H1 (cell line): ENCODE results near the gene CT45A9. TPM values are rescaled to one million over a fixed set of nuclear protein-coding genes. Genes with fewer than 3 reads are reported as not detected.
"Not testable (repeated sequence)": the region's sequence is repeated elsewhere in the genome, so short reads cannot be mapped to it uniquely, and the experiment has no call there.

Experiments used
- CTCF ChIA-PET: fragments of 300-600 bp; sonication (Branson Sonifier 250); formaldehyde crosslinking; loops from one replicate; lab custom pipeline; 2021; ENCODE audit not compliant: partially characterized antibody; lab: Charles Lee
- POLR2A ChIA-PET: fragments of 300-600 bp; sonication (Branson Sonifier 250); formaldehyde crosslinking; loops from one replicate; lab custom pipeline; 2021; ENCODE audit warnings: inconsistent platforms; ENCODE audit not compliant: partially characterized antibody; lab: Charles Lee
- DNase-seq, 2 experiments: peaks; one replicate each; pipeline versions ENCODE4 v3.0.0 to v3.0.0-alpha.2; 2010 to 2022; ENCODE audit warnings: low spot score in 2 of 2, low read depth in 1 of 2, mixed read lengths in 1 of 2
- FAIRE-seq: peaks from 2 replicates; lab custom pipeline; 2011; peaks lifted over from hg19 to GRCh38; lab: Jason Lieb, UNC
- H2AFZ ChIP-seq: 2 replicates; pipeline ENCODE4 v1.8.1; 2012; ENCODE audit warnings: low read length, inconsistent platforms
- H2AK5ac ChIP-seq: 2 replicates; pipeline ENCODE4 v1.6.1; 2013; ENCODE audit warnings: low read depth, low read length
- H2BK120ac ChIP-seq: replicated peaks from 2 replicates; pipeline ENCODE3; 2013; ENCODE audit warnings: low read depth, low read length, inconsistent platforms
- H2BK12ac ChIP-seq: 2 replicates; pipeline ENCODE4 v1.6.1; 2013; ENCODE audit warnings: low read depth, low read length
- H2BK15ac ChIP-seq: 2 replicates; pipeline ENCODE4 v1.6.1; 2013; ENCODE audit warnings: low read length
- H2BK20ac ChIP-seq: 2 replicates; pipeline ENCODE4 v1.6.1; 2013; ENCODE audit warnings: low read length
- H2BK5ac ChIP-seq: 2 replicates; pipeline ENCODE4 v1.6.1; 2013; ENCODE audit warnings: low read depth, low read length
- H3K14ac ChIP-seq: 2 replicates; pipeline ENCODE4 v1.6.1; 2013; ENCODE audit warnings: inconsistent platforms; ENCODE audit not compliant: insufficient read length
- H3K18ac ChIP-seq: 2 replicates; pipeline ENCODE4 v1.6.1; 2013; ENCODE audit warnings: low read length; ENCODE audit errors: extremely low read depth
- H3K23ac ChIP-seq: 2 replicates; pipeline ENCODE4 v1.6.1; 2013; ENCODE audit warnings: inconsistent platforms; ENCODE audit not compliant: insufficient read length
- H3K23me2 ChIP-seq: 2 replicates; pipeline ENCODE4 v1.6.1; 2013; ENCODE audit warnings: low read depth, low read length
- H3K27ac ChIP-seq: 2 replicates; pipeline ENCODE4 v1.6.1; 2011; ENCODE audit warnings: low read depth, low read length, inconsistent platforms
- H3K27me3 ChIP-seq, 4 experiments: replicated peaks in 1 of 4; 1 replicate in 1 of 4; 2 replicates in 3 of 4; pipeline versions ENCODE4 v1.6.1 to v1.8.1; 2011 to 2013; ENCODE audit warnings: low read length in 3 of 4, mild to moderate bottlenecking in 3 of 4, inconsistent platforms in 2 of 4, mixed read lengths in 2 of 4, moderate library complexity in 1 of 4; ENCODE audit not compliant: control insufficient read depth in 3 of 4, insufficient read depth in 3 of 4; ENCODE audit errors: extremely low read depth in 1 of 4
- H3K36me3 ChIP-seq, 4 experiments: 2 replicates each; pipeline versions ENCODE4 v1.6.1 to v1.8.1; 2011 to 2013; ENCODE audit warnings: mild to moderate bottlenecking in 4 of 4, low read length in 3 of 4, moderate library complexity in 2 of 4, control low read depth in 1 of 4, inconsistent platforms in 1 of 4; ENCODE audit not compliant: insufficient read depth in 4 of 4, control insufficient read depth in 2 of 4
- H3K4ac ChIP-seq: replicated peaks from 2 replicates; pipeline ENCODE3; 2013; ENCODE audit warnings: low read length, low read depth, mixed read lengths, inconsistent platforms; ENCODE audit not compliant: insufficient read length
- H3K4me1 ChIP-seq, 4 experiments: replicated peaks in 1 of 4; 1 replicate in 1 of 4; 2 replicates in 3 of 4; pipeline versions ENCODE4 v1.6.1 to v1.8.1; 2011 to 2013; ENCODE audit warnings: low read length in 3 of 4, inconsistent platforms in 2 of 4, mixed read lengths in 1 of 4; ENCODE audit not compliant: insufficient read depth in 4 of 4, control insufficient read depth in 3 of 4
- H3K4me2 ChIP-seq, 2 experiments: 2 replicates each; pipeline versions ENCODE4 v1.6.1 to v1.8.1; 2011 to 2013; ENCODE audit warnings: low read depth in 2 of 2, low read length in 2 of 2, control low read depth in 1 of 2, inconsistent platforms in 1 of 2, mild to moderate bottlenecking in 1 of 2; ENCODE audit not compliant: insufficient read depth in 1 of 2
- H3K4me3 ChIP-seq, 4 experiments: fragments of 200-600, 300-600 bp in 1 of 4; sonication (generic), shearing (Covaris generic), sonication (Bioruptor Twin) in 1 of 4; 2 replicates each; pipeline versions ENCODE4 v1.5.1 to v1.8.1; 2011 to 2016; ENCODE audit warnings: low read length in 4 of 4, low read depth in 3 of 4, control low read depth in 2 of 4, inconsistent platforms in 2 of 4, mild to moderate bottlenecking in 2 of 4, mixed read lengths in 1 of 4, moderate library complexity in 1 of 4; ENCODE audit not compliant: insufficient read depth in 2 of 4; ENCODE audit errors: extremely low read depth in 1 of 4
- H3K56ac ChIP-seq: replicated peaks from 2 replicates; pipeline ENCODE3; 2013; ENCODE audit warnings: low read depth, mild to moderate bottlenecking, mixed read lengths, low read length, inconsistent platforms; ENCODE audit not compliant: insufficient read length
- H3K79me1 ChIP-seq: 2 replicates; pipeline ENCODE4 v1.6.1; 2013; ENCODE audit warnings: low read depth, low read length, control low read depth
- H3K79me2 ChIP-seq, 2 experiments: 2 replicates each; pipeline versions ENCODE4 v1.6.1 to v1.8.1; 2012 to 2013; ENCODE audit warnings: low read length in 2 of 2, mild to moderate bottlenecking in 2 of 2, inconsistent platforms in 1 of 2; ENCODE audit not compliant: insufficient read depth in 2 of 2, control insufficient read depth in 1 of 2
- H3K9ac ChIP-seq, 4 experiments: replicated peaks in 1 of 4; 1 replicate in 1 of 4; 2 replicates in 3 of 4; pipeline versions ENCODE4 v1.6.1 to v1.8.1; 2011 to 2013; ENCODE audit warnings: low read depth in 3 of 4, low read length in 3 of 4, control low read depth in 2 of 4, mild to moderate bottlenecking in 2 of 4, moderate library complexity in 2 of 4, inconsistent platforms in 1 of 4; ENCODE audit errors: extremely low read depth in 1 of 4
- H3K9me3 ChIP-seq, 2 experiments: 2 replicates each; pipeline versions ENCODE4 v1.6.1 to v1.8.1; 2012 to 2013; ENCODE audit warnings: mild to moderate bottlenecking in 2 of 2, moderate library complexity in 2 of 2, control low read depth in 1 of 2, inconsistent platforms in 1 of 2, low read depth in 1 of 2, low read length in 1 of 2, mixed read lengths in 1 of 2; ENCODE audit not compliant: insufficient read depth in 2 of 2
- H4K20me1 ChIP-seq, 2 experiments: replicated peaks in 1 of 2; 2 replicates each; pipeline versions ENCODE3 to v1.8.1; 2011 to 2013; ENCODE audit warnings: inconsistent platforms in 2 of 2, low read length in 2 of 2, mild to moderate bottlenecking in 1 of 2; ENCODE audit not compliant: insufficient read depth in 2 of 2, control insufficient read depth in 1 of 2
- H4K5ac ChIP-seq: 2 replicates; pipeline ENCODE4 v1.6.1; 2013; ENCODE audit warnings: low read length, low read depth, mixed read lengths, inconsistent platforms; ENCODE audit not compliant: insufficient read length
- H4K8ac ChIP-seq: 2 replicates; pipeline ENCODE4 v1.8.0; 2013; ENCODE audit warnings: mild to moderate bottlenecking, moderate library complexity, low read length, inconsistent platforms; ENCODE audit not compliant: insufficient read depth; ENCODE audit errors: extremely low read depth
- H4K91ac ChIP-seq: replicated peaks from 2 replicates; pipeline ENCODE3; 2013; ENCODE audit warnings: low read length, mixed read lengths, inconsistent platforms; ENCODE audit not compliant: insufficient read length
- RAD21 ChIP-seq, 2 experiments: IDR thresholded peaks in 1 of 2; conservative IDR thresholded peaks in 1 of 2; 2 replicates each; pipeline ENCODE4 v1.6.1; 2011; ENCODE audit warnings: low read depth in 2 of 2, low read length in 2 of 2, improper control_type of control experiment in 1 of 2, inconsistent platforms in 1 of 2, mild to moderate bottlenecking in 1 of 2, moderate library complexity in 1 of 2
- whole genome bisulfite sequencing, 2 experiments: shearing (Covaris generic) in 1 of 2; methylation state at CpG; one replicate each; pipeline versions ENCODE4 v1.1.6 to v1.1.7; 2013 to 2015; ENCODE audit warnings: low lambda C conversion rate in 2 of 2, mixed read lengths in 2 of 2, inconsistent platforms in 1 of 2, low coverage in 1 of 2, missing lambda C conversion rate in 1 of 2; ENCODE audit not compliant: insufficient replicate concordance in 2 of 2, insufficient coverage in 1 of 2, insufficient read length in 1 of 2; ENCODE audit errors: extremely low coverage in 1 of 2, missing lambda C conversion rate in 1 of 2; 5-methylcytosine and 5-hydroxymethylcytosine counted together
- polyA plus RNA-seq, 7 experiments: library from polyadenylated mRNA; depleted of rRNA in 3 of 7; stranded (reverse) in 5 of 7; unstranded in 2 of 7; fragments of >200 nt in 5 of 7; fragments of 200-250 nt in 2 of 7; gene quantifications; 1 replicate in 5 of 7; 2 replicates in 1 of 7; 4 replicates in 1 of 7; pipeline versions ENCODE4 v1.2.1 to v1.2.3, GENCODE V29; 2011 to 2013; ENCODE audit warnings: missing spikeins in 2 of 7, mixed read lengths in 2 of 7
- total RNA-seq: library from RNA; stranded (reverse); fragmentation: NEBNext Ultra II Directional; extraction: Animal tissue kit (Norgen Biotek cat#: 25700); gene quantifications from 2 replicates; pipeline ENCODE4 v1.2.1, GENCODE V29; 2021
- TF ChIP-seq, protein P1 (sequence below), 3 experiments: IDR thresholded peaks; 1 replicate in 2 of 3; 2 replicates in 1 of 3; pipeline versions ENCODE4 v1.5.1 to v1.6.1; 2011; ENCODE audit warnings: low read length in 3 of 3, mild to moderate bottlenecking in 3 of 3, inconsistent platforms in 2 of 3, low read depth in 1 of 3, moderate library complexity in 1 of 3; ENCODE audit not compliant: insufficient read depth in 1 of 3; ENCODE audit errors: control extremely low read depth in 1 of 3

The CT45A9 gene
- total and polyA plus RNA-seq, 2 of the 8 experiments (the other 6 are each of a cell fraction or from before 2014, with no cell fraction given) = not detected

DNA sequence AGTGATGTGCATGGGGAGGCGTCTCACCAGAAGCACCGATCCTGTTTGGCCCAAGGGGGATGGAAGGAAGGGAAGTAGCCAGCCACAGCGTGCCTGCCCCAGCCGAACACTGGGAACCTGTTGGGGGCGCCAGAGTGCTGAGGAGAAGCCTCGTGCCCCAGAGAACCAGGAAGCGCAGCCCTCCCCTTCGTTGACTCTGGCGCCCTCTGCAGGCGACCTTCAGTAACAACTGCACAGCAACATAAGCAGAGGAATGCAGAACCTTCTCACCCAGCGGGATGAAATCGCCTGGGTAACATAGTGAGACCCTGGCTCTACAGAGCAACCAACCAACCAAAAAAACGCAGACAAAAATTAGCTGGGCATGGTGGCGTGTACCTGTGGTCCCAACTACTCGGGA is 17.4 kb upstream of the CT45A9 start:
- H3K36me3 ChIP-seq, H3K4me1 ChIP-seq, H2BK5ac ChIP-seq, H3K27me3 ChIP-seq, H4K91ac ChIP-seq, H2BK15ac ChIP-seq, H3K56ac ChIP-seq, H3K14ac ChIP-seq, H3K9ac ChIP-seq, H2BK120ac ChIP-seq, H3K18ac ChIP-seq, H2BK12ac ChIP-seq, H2AK5ac ChIP-seq, H3K4ac ChIP-seq, FAIRE-seq, H3K79me2 ChIP-seq, H3K27ac ChIP-seq, H2AFZ ChIP-seq, H4K5ac ChIP-seq, H4K20me1 ChIP-seq, H2BK20ac ChIP-seq, H4K8ac ChIP-seq, H3K23me2 ChIP-seq, H3K4me3 ChIP-seq, H3K23ac ChIP-seq, POLR2A ChIA-PET, H3K4me2 ChIP-seq, H3K79me1 ChIP-seq: not testable (repeated sequence)
- peak in 1 of 2 experiments; percentile 45 for DNase-seq
- 77% methylated on average over 6 of the region's 15 CpGs; no CpG with 5 or more reads in 1 of the 2 experiments for WGBS, 2 experiments
- CTCF ChIA-PET = interaction anchor here (0.6 kb wide), 1 partner anchor 14 kb away, joined by 3 read pairs; no protein-coding TSS in a partner anchor
- H3K9me3 ChIP-seq = peaks cover 0 to 35% of the 10 kb centered on the region in 2 experiments; a peak in 2 of 4 replicates
- TF ChIP-seq, protein P1, sequence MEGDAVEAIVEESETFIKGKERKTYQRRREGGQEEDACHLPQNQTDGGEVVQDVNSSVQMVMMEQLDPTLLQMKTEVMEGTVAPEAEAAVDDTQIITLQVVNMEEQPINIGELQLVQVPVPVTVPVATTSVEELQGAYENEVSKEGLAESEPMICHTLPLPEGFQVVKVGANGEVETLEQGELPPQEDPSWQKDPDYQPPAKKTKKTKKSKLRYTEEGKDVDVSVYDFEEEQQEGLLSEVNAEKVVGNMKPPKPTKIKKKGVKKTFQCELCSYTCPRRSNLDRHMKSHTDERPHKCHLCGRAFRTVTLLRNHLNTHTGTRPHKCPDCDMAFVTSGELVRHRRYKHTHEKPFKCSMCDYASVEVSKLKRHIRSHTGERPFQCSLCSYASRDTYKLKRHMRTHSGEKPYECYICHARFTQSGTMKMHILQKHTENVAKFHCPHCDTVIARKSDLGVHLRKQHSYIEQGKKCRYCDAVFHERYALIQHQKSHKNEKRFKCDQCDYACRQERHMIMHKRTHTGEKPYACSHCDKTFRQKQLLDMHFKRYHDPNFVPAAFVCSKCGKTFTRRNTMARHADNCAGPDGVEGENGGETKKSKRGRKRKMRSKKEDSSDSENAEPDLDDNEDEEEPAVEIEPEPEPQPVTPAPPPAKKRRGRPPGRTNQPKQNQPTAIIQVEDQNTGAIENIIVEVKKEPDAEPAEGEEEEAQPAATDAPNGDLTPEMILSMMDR (IDR thresholded peaks at IDR 0.05; ENCODE audit: control extremely low read depth in 1 of 3, insufficient read depth in 1 of 3, low read depth in 1 of 3, low read length in 3 of 3) = peak; percentile 11 to 40 (median 34)
- TF ChIP-seq RAD21 (IDR thresholded peaks at IDR 0.05 in 1 of 2, conservative IDR thresholded peaks at IDR 0.05 in 1 of 2; ENCODE audit: low read depth in 2 of 2, low read length in 2 of 2) = peak in 1 of 2 experiments; percentile 17; a peak in 1 of 4 replicates
